SJSA1 (cell line): ENCODE measurements around the gene TBX20. TPM values are rescaled to one million over a fixed set of nuclear protein-coding genes. Genes with fewer than 3 reads are reported as not detected.
A peak's percentile ranks its signal among the peaks of the same experiment; 100 is the strongest.

ENCODE experiments used
- DNase-seq, 2 experiments: peaks; one replicate each; pipeline ENCODE4 v3.0.0-alpha.2; 2015 to 2020; ENCODE audit warnings: low spot score in 2 of 2, low read depth in 1 of 2
- H3K27ac ChIP-seq: fragments of 250-450 bp; sonication (Bioruptor Pico); 2 replicates; pipeline ENCODE4 v1.5.1; 2020; ENCODE audit warnings: mild to moderate bottlenecking, moderate library complexity
- H3K27me3 ChIP-seq: fragments of 250-450 bp; sonication (Bioruptor Pico); replicated peaks from 2 replicates; pipeline ENCODE4 v1.5.1; 2020; ENCODE audit warnings: mild to moderate bottlenecking, moderate library complexity
- H3K36me3 ChIP-seq: fragments of 250-450 bp; sonication (Bioruptor Pico); 2 replicates; pipeline ENCODE4 v1.5.1; 2020; ENCODE audit warnings: mild to moderate bottlenecking
- H3K4me1 ChIP-seq: fragments of 250-450 bp; sonication (Bioruptor Pico); replicated peaks from 2 replicates; pipeline ENCODE4 v1.6.1; 2021; ENCODE audit warnings: mild to moderate bottlenecking
- H3K4me3 ChIP-seq: fragments of 250-450 bp; sonication (Bioruptor Pico); 2 replicates; pipeline ENCODE4 v1.5.1; 2020; ENCODE audit warnings: mild to moderate bottlenecking
- H3K9me3 ChIP-seq: fragments of 250-450 bp; sonication (Bioruptor Pico); replicated peaks from 2 replicates; pipeline ENCODE4 v1.5.1; 2020; ENCODE audit warnings: mild to moderate bottlenecking
- total RNA-seq: library from RNA; depleted of rRNA; stranded (reverse); fragments of >200 nt; shearing (Covaris generic); gene quantifications from 2 replicates; pipeline ENCODE4 v1.2.3, GENCODE V29; 2014; rRNA removed

The TBX20 gene
- total RNA-seq, result 3.2 and 5.1 TPM in 2 replicates

GRCh38 chr7:35253710-35254495 is at the start of gene TBX20:
Gene TBX20 (minus strand): TSS chr7:35254100. CDS start chr7:35253620, 480 bp downstream.
- H3K4me3 ChIP-seq, result peak within 1 kb of the TSS; percentile 64
- peaks cover 8% of the 10 kb centered on the region; the same call in 1 of the 2 replicates for H3K9me3 ChIP-seq
- peak; percentile 70 to 75 for DNase-seq
- 0 out of 2 replicates have a peak within 1 kb of the TSS, but pooled peaks have one; percentile 38 for H3K27ac ChIP-seq
- H3K27me3 ChIP-seq, result no peaks in the 10 kb centered on the region
- peaks cover 18% of the 10 kb centered on the region for H3K4me1 ChIP-seq
- H3K36me3 ChIP-seq, result peaks cover 11% of the 10 kb centered on the region

GRCh38 chr7:35289376-35289775 is 35.5 kb upstream of the TBX20 start:
- Histone ChIP-seq H3K4me1 (no peaks in the 10 kb centered on the region), H3K27ac (no peak overlapping the region), H3K36me3 (no peaks in the 10 kb centered on the region), H3K4me3 (no peak overlapping the region), H3K9me3 (no peaks in the 10 kb centered on the region; the same call in 1 of the 2 replicates), H3K27me3 (0 out of 2 replicates have a peak, but pooled peaks cover 4% of the 10 kb centered on the region)
- no peak for DNase-seq

- Histone ChIP-seq H3K4me3 (no peak overlapping the region), H3K4me1 (no peaks in the 10 kb centered on the region), H3K36me3 (no peaks in the 10 kb centered on the region), H3K27me3 (no peaks in the 10 kb centered on the region), H3K9me3 (no peaks in the 10 kb centered on the region; the same call in 1 of the 2 replicates), H3K27ac (no peak overlapping the region)
- DNase-seq, result no peak
Observed at GRCh38 chr7:35286986-35287385, 33.1 kb upstream of the TBX20 start.

DNA sequence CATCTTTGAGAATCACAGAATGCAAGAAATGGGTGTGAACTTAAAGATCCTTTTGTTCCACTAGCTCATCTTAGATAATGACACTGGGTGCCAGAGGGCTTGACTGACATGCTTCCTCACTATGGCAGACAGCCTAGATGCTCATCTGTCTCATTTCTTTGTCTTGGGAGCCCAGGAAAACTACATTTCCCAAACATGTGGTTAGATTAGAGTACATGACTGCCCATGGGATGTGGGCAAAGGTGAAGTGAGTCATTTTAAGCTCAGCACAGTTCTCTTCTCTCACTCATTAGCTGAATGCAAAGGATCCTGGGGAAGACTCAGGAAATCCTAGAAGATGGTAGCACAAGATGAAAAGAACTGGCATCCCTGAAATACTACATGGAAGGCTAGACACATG is 32.5 kb upstream of the TBX20 start:
- no peaks in the 10 kb centered on the region for H3K36me3 ChIP-seq
- H3K4me3 ChIP-seq, result no peak overlapping the region
- H3K27ac ChIP-seq, result no peak overlapping the region
- no peaks in the 10 kb centered on the region for H3K4me1 ChIP-seq
- no peaks in the 10 kb centered on the region; the same call in 1 of the 2 replicates for H3K9me3 ChIP-seq
- no peak for DNase-seq
- H3K27me3 ChIP-seq, result no peaks in the 10 kb centered on the region

DNA sequence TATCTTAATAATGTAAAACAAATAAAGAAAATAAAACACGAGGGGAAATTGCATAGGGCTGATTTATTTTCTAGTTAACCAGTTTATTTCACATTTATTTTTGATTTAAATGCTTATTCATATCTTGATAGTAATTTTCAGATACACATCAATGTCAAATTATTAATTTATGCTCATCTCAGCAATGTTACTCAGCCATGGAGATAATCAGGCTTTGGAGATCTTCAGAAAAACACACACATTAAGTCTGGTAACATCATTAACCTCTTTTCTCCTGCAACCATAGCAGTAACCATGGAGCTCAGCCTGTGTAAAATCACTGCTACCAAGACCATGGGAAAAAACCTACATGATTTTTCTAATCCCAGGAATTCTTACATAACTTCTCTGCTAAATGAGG is 31.9 kb upstream of the TBX20 start:
- Histone ChIP-seq H3K4me3 (no peak overlapping the region), H3K27ac (no peak overlapping the region), H3K36me3 (no peaks in the 10 kb centered on the region), H3K4me1 (no peaks in the 10 kb centered on the region), H3K9me3 (no peaks in the 10 kb centered on the region; the same call in 1 of the 2 replicates), H3K27me3 (no peaks in the 10 kb centered on the region)
- DNase-seq, result no peak

- no peak for DNase-seq
- Histone ChIP-seq H3K27me3 (no peaks in the 10 kb centered on the region), H3K27ac (no peak overlapping the region), H3K9me3 (no peaks in the 10 kb centered on the region), H3K36me3 (no peaks in the 10 kb centered on the region), H3K4me1 (no peaks in the 10 kb centered on the region), H3K4me3 (no peak overlapping the region)
Observed at GRCh38 chr7:35280902-35281301, 27.0 kb upstream of the TBX20 start.

- H3K4me3 ChIP-seq, result no peak overlapping the region
- H3K27me3 ChIP-seq, result no peaks in the 10 kb centered on the region
- DNase-seq, result no peak
- no peaks in the 10 kb centered on the region for H3K4me1 ChIP-seq
- no peaks in the 10 kb centered on the region for H3K36me3 ChIP-seq
- H3K27ac ChIP-seq, result no peak overlapping the region
- no peaks in the 10 kb centered on the region for H3K9me3 ChIP-seq
Observed at GRCh38 chr7:35277359-35277758, 23.5 kb upstream of the TBX20 start.

GRCh38 chr7:35272246-35272645 is 18.3 kb upstream of the TBX20 start:
- no peak overlapping the region for H3K4me3 ChIP-seq

DNA sequence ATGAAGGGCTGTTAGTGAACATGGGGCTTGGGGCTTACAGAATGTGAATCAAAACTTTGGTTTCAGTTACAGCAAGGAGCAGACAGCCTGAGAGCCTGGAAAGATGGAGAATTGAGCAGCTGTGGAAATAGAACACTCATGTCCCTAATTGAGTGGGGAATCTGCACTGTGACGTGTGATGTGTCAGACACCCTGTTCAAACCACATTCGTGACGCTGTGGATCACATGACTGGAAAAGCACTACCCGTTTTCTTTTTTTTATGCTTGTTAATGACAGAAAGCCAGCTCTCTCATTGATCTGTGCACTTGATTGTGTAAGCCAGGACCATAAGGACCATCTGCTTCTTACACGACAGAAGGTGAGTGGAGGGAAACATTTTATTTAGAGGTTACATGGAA is 15.1 kb upstream of the TBX20 start:
- Histone ChIP-seq H3K9me3 (no peaks in the 10 kb centered on the region), H3K27ac (no peak overlapping the region), H3K4me1 (no peaks in the 10 kb centered on the region), H3K36me3 (no peaks in the 10 kb centered on the region), H3K4me3 (no peak overlapping the region), H3K27me3 (no peaks in the 10 kb centered on the region)
- no peak for DNase-seq

More at GRCh38 chr7:35272246-35272645, 18.3 kb upstream of the TBX20 start:
- Histone ChIP-seq H3K4me1 (no peaks in the 10 kb centered on the region), H3K36me3 (no peaks in the 10 kb centered on the region), H3K27ac (no peak overlapping the region), H3K27me3 (no peaks in the 10 kb centered on the region), H3K9me3 (no peaks in the 10 kb centered on the region)
- DNase-seq, result no peak

DNA sequence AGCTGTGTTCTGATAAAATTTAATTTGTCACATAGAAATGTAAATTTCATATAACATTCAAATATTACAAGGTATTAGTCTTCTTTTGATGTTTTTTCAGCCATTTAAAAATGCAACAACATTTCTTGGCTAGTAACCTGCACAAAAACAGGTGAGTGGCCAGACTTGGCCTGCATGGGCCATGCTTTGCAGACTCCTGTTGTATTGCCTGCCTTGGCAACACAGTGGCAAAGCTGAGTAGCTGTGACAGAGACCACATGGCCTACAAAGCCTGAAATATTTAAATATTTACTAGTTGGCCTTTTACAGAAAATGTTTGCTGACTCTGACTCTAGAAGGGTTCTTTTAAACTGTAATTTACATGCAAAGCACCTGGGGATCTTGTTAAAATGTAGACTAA is 13.5 kb upstream of the TBX20 start:
- DNase-seq, result no peak
- Histone ChIP-seq H3K4me3 (no peak overlapping the region), H3K36me3 (no peaks in the 10 kb centered on the region), H3K4me1 (no peaks in the 10 kb centered on the region), H3K27ac (no peak overlapping the region), H3K9me3 (no peaks in the 10 kb centered on the region), H3K27me3 (no peaks in the 10 kb centered on the region)

- no peak overlapping the region for H3K27ac ChIP-seq
Observed at GRCh38 chr7:35263396-35263795, 9.5 kb upstream of the TBX20 start.

GRCh38 chr7:35261476-35262285 is 7.8 kb upstream of the TBX20 start:
- H3K4me1 ChIP-seq, result no peaks in the 10 kb centered on the region
- H3K36me3 ChIP-seq, result no peaks in the 10 kb centered on the region
- no peak overlapping the region for H3K4me3 ChIP-seq
- H3K9me3 ChIP-seq, result no peaks in the 10 kb centered on the region
- no peak for DNase-seq
- no peak overlapping the region for H3K27ac ChIP-seq
- H3K27me3 ChIP-seq, result no peaks in the 10 kb centered on the region

More at GRCh38 chr7:35263396-35263795, 9.5 kb upstream of the TBX20 start:
- Histone ChIP-seq H3K36me3 (no peaks in the 10 kb centered on the region), H3K4me1 (no peaks in the 10 kb centered on the region), H3K27me3 (no peaks in the 10 kb centered on the region), H3K4me3 (no peak overlapping the region), H3K9me3 (no peaks in the 10 kb centered on the region)
- no peak for DNase-seq

- Histone ChIP-seq H3K4me3 (no peak overlapping the region), H3K4me1 (no peaks in the 10 kb centered on the region), H3K36me3 (no peaks in the 10 kb centered on the region), H3K27me3 (no peaks in the 10 kb centered on the region), H3K9me3 (no peaks in the 10 kb centered on the region), H3K27ac (no peak overlapping the region)
- no peak for DNase-seq
Observed at GRCh38 chr7:35261041-35261440, 7.1 kb upstream of the TBX20 start.

- Histone ChIP-seq H3K27me3 (no peaks in the 10 kb centered on the region), H3K9me3 (no peaks in the 10 kb centered on the region), H3K36me3 (no peaks in the 10 kb centered on the region), H3K4me3 (no peak overlapping the region), H3K4me1 (no peaks in the 10 kb centered on the region), H3K27ac (no peak overlapping the region)
- DNase-seq, result no peak
Observed at GRCh38 chr7:35260246-35260645, 6.3 kb upstream of the TBX20 start.
